ENCODE data around the gene IGFLR1. TPM values are rescaled to one million over a fixed set of nuclear protein-coding genes. Genes with fewer than 3 reads are reported as not detected.

Gene IGFLR1
- polyA plus RNA-seq, 1 donor from 2014 or later: 4.6 TPM

- Histone ChIP-seq H3K36me3 (ENCODE audit: insufficient read depth, low read length) (no peaks in the 10 kb centered on the region), H3K4me2 (ENCODE audit: low read length) (no peak overlapping the region), H3K9me2 (ENCODE audit: insufficient read depth, low read length) (no peaks in the 10 kb centered on the region), H2AFZ (ENCODE audit: low read depth, low read length) (no peak overlapping the region), H3K9ac (ENCODE audit: low read length) (no peak overlapping the region), H3K27ac (ENCODE audit: low read length) (no peak overlapping the region), H3K4me3 (ENCODE audit: low read length) (no peak overlapping the region), H3K79me2 (replicated peaks; ENCODE audit: insufficient read depth, low read length) (no peaks in the 10 kb centered on the region), H3K27me3 (ENCODE audit: insufficient read depth, low read depth, low read length) (peaks cover 3% of the 10 kb centered on the region), H4K20me1 (ENCODE audit: insufficient read depth) (no peaks in the 10 kb centered on the region), H3F3A (ENCODE audit: insufficient read depth, low read length, poor library complexity, severe bottlenecking) (no peaks in the 10 kb centered on the region), H3K9me3 (ENCODE audit: low read length) (no peaks in the 10 kb centered on the region)
- TF ChIP-seq, protein P1, sequence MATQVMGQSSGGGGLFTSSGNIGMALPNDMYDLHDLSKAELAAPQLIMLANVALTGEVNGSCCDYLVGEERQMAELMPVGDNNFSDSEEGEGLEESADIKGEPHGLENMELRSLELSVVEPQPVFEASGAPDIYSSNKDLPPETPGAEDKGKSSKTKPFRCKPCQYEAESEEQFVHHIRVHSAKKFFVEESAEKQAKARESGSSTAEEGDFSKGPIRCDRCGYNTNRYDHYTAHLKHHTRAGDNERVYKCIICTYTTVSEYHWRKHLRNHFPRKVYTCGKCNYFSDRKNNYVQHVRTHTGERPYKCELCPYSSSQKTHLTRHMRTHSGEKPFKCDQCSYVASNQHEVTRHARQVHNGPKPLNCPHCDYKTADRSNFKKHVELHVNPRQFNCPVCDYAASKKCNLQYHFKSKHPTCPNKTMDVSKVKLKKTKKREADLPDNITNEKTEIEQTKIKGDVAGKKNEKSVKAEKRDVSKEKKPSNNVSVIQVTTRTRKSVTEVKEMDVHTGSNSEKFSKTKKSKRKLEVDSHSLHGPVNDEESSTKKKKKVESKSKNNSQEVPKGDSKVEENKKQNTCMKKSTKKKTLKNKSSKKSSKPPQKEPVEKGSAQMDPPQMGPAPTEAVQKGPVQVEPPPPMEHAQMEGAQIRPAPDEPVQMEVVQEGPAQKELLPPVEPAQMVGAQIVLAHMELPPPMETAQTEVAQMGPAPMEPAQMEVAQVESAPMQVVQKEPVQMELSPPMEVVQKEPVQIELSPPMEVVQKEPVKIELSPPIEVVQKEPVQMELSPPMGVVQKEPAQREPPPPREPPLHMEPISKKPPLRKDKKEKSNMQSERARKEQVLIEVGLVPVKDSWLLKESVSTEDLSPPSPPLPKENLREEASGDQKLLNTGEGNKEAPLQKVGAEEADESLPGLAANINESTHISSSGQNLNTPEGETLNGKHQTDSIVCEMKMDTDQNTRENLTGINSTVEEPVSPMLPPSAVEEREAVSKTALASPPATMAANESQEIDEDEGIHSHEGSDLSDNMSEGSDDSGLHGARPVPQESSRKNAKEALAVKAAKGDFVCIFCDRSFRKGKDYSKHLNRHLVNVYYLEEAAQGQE (IDR thresholded peaks at IDR 0.05; ENCODE audit: borderline replicate concordance): no peak
- TF ChIP-seq EZH2 (IDR thresholded peaks at IDR 0.05; ENCODE audit: borderline replicate concordance, insufficient read depth, low read length, poor library complexity, severe bottlenecking): no peak
- TF ChIP-seq POLR2AphosphoS5 (IDR thresholded peaks at IDR 0.05): no peak
- no peak for TF ChIP-seq SMC3 (conservative IDR thresholded peaks at IDR 0.05; ENCODE audit: poor library complexity)
- TF ChIP-seq CTCF (IDR thresholded peaks at IDR 0.05; ENCODE audit: poor library complexity, severe bottlenecking): peak; percentile 29
Measured at GRCh38 chr19:35790981-35791813, 48.9 kb upstream of the IGFLR1 start.

DNA sequence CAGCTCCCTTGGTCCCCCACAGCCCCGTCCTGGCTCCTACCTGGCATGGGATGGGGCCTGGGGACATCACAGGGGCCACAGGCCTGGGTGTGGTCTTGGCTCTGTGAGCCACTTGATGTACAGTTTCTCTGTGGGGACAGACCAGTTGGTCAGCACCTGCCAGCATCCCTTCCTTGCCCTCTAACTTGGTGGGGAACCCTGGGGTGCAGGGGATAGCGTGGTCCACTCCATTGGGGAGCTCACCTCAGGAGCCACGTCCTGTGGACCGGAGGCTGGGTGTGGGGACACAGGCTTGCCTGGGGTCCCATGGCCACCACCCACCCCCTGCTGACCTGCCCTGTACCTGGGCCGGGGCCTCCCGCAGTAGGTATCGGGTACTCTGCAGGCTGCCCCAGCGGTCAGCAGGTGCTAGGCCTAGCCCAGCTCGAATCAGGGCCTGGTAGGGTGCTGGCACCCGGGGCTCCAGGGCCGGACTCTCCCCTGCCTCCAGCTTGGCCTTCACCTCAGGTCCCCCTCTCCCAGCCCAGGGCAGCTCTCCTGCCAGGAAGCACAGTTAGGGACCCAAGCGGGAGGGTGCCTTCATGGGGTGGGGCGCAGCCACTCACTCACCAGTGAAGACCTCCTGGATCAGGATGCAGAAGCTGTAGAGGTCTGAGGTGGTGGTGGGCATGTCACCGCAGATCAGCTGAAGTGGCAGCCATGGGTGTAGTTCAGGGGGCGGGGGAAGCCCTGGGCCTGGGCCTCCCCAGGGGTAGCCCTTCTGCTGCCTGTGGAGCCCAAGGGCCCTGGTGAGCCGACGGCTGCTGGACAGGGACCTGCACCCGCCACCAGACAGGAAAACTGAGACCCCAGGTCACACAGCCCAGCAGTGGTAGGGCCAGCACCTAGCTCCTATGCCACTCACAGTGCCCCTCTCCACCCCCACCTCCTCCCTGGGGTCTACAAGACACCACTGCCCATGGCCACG, 48.0 kb upstream of the IGFLR1 start:
- H4K20me1 ChIP-seq (ENCODE audit: insufficient read depth): no peaks in the 10 kb centered on the region
- no peaks in the 10 kb centered on the region for H3K36me3 ChIP-seq (ENCODE audit: insufficient read depth, low read length)
- no peak overlapping the region for H3K27ac ChIP-seq (ENCODE audit: low read length)
- no peak overlapping the region for H3K4me3 ChIP-seq (ENCODE audit: low read length)
- no peak overlapping the region for H3K9ac ChIP-seq (ENCODE audit: low read length)
- no peaks in the 10 kb centered on the region for H3K79me2 ChIP-seq (replicated peaks; ENCODE audit: insufficient read depth, low read length)
- H3F3A ChIP-seq (ENCODE audit: insufficient read depth, low read length, poor library complexity, severe bottlenecking): no peaks in the 10 kb centered on the region
- TF ChIP-seq EP300 (conservative IDR thresholded peaks at IDR 0.05; ENCODE audit: poor library complexity, severe bottlenecking): no peak
- TF ChIP-seq RAD21 (conservative IDR thresholded peaks at IDR 0.05): no peak
- TF ChIP-seq POLR2AphosphoS5 (IDR thresholded peaks at IDR 0.05): no peak
- TF ChIP-seq EZH2 (IDR thresholded peaks at IDR 0.05; ENCODE audit: borderline replicate concordance, insufficient read depth, low read length, poor library complexity, severe bottlenecking): no peak
- TF ChIP-seq, protein P1 (IDR thresholded peaks at IDR 0.05; ENCODE audit: borderline replicate concordance): no peak
- no peak for TF ChIP-seq SMC3 (conservative IDR thresholded peaks at IDR 0.05; ENCODE audit: poor library complexity)
- no peak for TF ChIP-seq TAF1 (IDR thresholded peaks at IDR 0.05; ENCODE audit: low read depth)
- no peak for TF ChIP-seq MXI1 (conservative IDR thresholded peaks at IDR 0.05; ENCODE audit: poor library complexity, severe bottlenecking)
- no peak for TF ChIP-seq CTCF (IDR thresholded peaks at IDR 0.05; ENCODE audit: poor library complexity, severe bottlenecking)
- no peaks in the 10 kb centered on the region for H3K27me3 ChIP-seq (ENCODE audit: insufficient read depth, low read depth, low read length)
- H2AFZ ChIP-seq (ENCODE audit: low read depth, low read length): no peak overlapping the region
- H3K9me3 ChIP-seq (ENCODE audit: low read length): no peaks in the 10 kb centered on the region
- H3K4me2 ChIP-seq (ENCODE audit: low read length): no peak overlapping the region
- no peaks in the 10 kb centered on the region for H3K9me2 ChIP-seq (ENCODE audit: insufficient read depth, low read length)
